HG03571 (cell line): ENCODE results near the gene WRAP53.

Experiments used
- ATAC-seq: cut with Tn5 transposase; IDR thresholded peaks from one replicate; pipeline ENCODE4 v1.9.1; 2021; ENCODE audit not compliant: unreplicated experiment

The WRAP53 gene

GRCh38 chr17:7677388-7678067, 10.7 kb upstream of the WRAP53 start:
- ATAC-seq = no peak

- no peak for ATAC-seq
These were observed 3.3 kb upstream of the WRAP53 start for GRCh38 chr17:7684851-7685532.

GRCh38 chr17:7685533-7686221, 2.6 kb upstream of the WRAP53 start:
- ATAC-seq = peak; percentile 49

- peak; percentile 42 for ATAC-seq
These were observed 1.8 kb upstream of the WRAP53 start for GRCh38 chr17:7686222-7687071.

GRCh38 chr17:7687072-7687907, 987 bp upstream of the WRAP53 start, which contains the start of gene TP53:
Gene TP53, minus strand, starts transcription at chr17:7687490. Its CDS starts 10,896 bp downstream, at chr17:7676594.
- peak; percentile 22 for ATAC-seq

GRCh38 chr17:7688808-7689316, 585 bp downstream of the WRAP53 start:
- ATAC-seq = no peak

- no peak for ATAC-seq
These were observed 7.3 kb downstream of the WRAP53 start for GRCh38 chr17:7695586-7695985.

- no peak for ATAC-seq
These were observed 9.7 kb downstream of the WRAP53 start for GRCh38 chr17:7697828-7698588.

- ATAC-seq = no peak
These were observed 12.2 kb downstream of the WRAP53 start for GRCh38 chr17:7700510-7700909.

- no peak for ATAC-seq
These were observed 13.4 kb downstream of the WRAP53 start for GRCh38 chr17:7701681-7702080.

GRCh38 chr17:7702776-7703175, 14.5 kb downstream of the WRAP53 start:
- no peak for ATAC-seq

GRCh38 chr17:7703584-7704479, 15.6 kb downstream of the WRAP53 start:
- no peak for ATAC-seq

GRCh38 chr17:7704601-7705268, 16.5 kb downstream of the WRAP53 start, which contains the start of gene EFNB3:
Gene EFNB3, plus strand, starts transcription at chr17:7705202. Its CDS starts 397 bp downstream, at chr17:7705599.
- no peak for ATAC-seq

- ATAC-seq = no peak
These were observed 17.3 kb downstream of the WRAP53 start for GRCh38 chr17:7705269-7706255.

GRCh38 chr17:7706631-7707354, 18.5 kb downstream of the WRAP53 start:
- ATAC-seq = no peak

- ATAC-seq = no peak
These were observed 19.2 kb downstream of the WRAP53 start for GRCh38 chr17:7707446-7707845.
